ENCODE measurements around the gene MYLK.

The MYLK gene

GRCh38 chr3:123859177-123859576 is 25.0 kb downstream of the MYLK start:
- H3K4me3 ChIP-seq (IDR thresholded peaks at IDR 0.05; ENCODE audit: insufficient read depth, low read depth, low read length), result no peak overlapping the region
- no peaks in the 10 kb centered on the region for H3K36me3 ChIP-seq (ENCODE audit: insufficient read depth)
- no peak for TF ChIP-seq CTCF (conservative IDR thresholded peaks at IDR 0.05; ENCODE audit: low read depth, low read length)
- H3K27ac ChIP-seq, result no peak overlapping the region
- no peak overlapping the region for H3K9ac ChIP-seq
- H4K20me1 ChIP-seq (ENCODE audit: insufficient read depth), result no peaks in the 10 kb centered on the region
- H3K79me2 ChIP-seq (ENCODE audit: insufficient read depth, low read depth), result no peaks in the 10 kb centered on the region
- no peak overlapping the region for H2AFZ ChIP-seq (ENCODE audit: low read depth)
- H3K4me1 ChIP-seq (ENCODE audit: low read depth, poor library complexity, severe bottlenecking), result no peaks in the 10 kb centered on the region
- H3K27me3 ChIP-seq (ENCODE audit: insufficient read depth, low read depth), result no peaks in the 10 kb centered on the region
- no peak overlapping the region for H3K4me2 ChIP-seq

- no peak overlapping the region for H2AFZ ChIP-seq (ENCODE audit: low read depth)
- no peaks in the 10 kb centered on the region for H3K4me1 ChIP-seq (ENCODE audit: low read depth, poor library complexity, severe bottlenecking)
- no peak overlapping the region for H3K27ac ChIP-seq
- H3K36me3 ChIP-seq (ENCODE audit: insufficient read depth), result no peaks in the 10 kb centered on the region
- H3K9ac ChIP-seq, result no peak overlapping the region
- no peaks in the 10 kb centered on the region for H3K27me3 ChIP-seq (ENCODE audit: insufficient read depth, low read depth)
- no peaks in the 10 kb centered on the region for H3K79me2 ChIP-seq (ENCODE audit: insufficient read depth, low read depth)
- TF ChIP-seq CTCF (conservative IDR thresholded peaks at IDR 0.05; ENCODE audit: low read depth, low read length), result no peak
- H3K4me3 ChIP-seq (IDR thresholded peaks at IDR 0.05; ENCODE audit: insufficient read depth, low read depth, low read length), result no peak overlapping the region
- no peaks in the 10 kb centered on the region for H4K20me1 ChIP-seq (ENCODE audit: insufficient read depth)
- no peak overlapping the region for H3K4me2 ChIP-seq
Observed at GRCh38 chr3:123854905-123855304, 29.2 kb downstream of the MYLK start.

- Histone ChIP-seq H3K4me3 (IDR thresholded peaks at IDR 0.05; ENCODE audit: insufficient read depth, low read depth, low read length) (no peak overlapping the region), H3K36me3 (ENCODE audit: insufficient read depth) (no peaks in the 10 kb centered on the region), H3K4me1 (ENCODE audit: low read depth, poor library complexity, severe bottlenecking) (no peaks in the 10 kb centered on the region), H4K20me1 (ENCODE audit: insufficient read depth) (no peaks in the 10 kb centered on the region), H3K79me2 (ENCODE audit: insufficient read depth, low read depth) (no peaks in the 10 kb centered on the region), H2AFZ (ENCODE audit: low read depth) (no peak overlapping the region), H3K27me3 (ENCODE audit: insufficient read depth, low read depth) (no peaks in the 10 kb centered on the region), H3K9ac (no peak overlapping the region), H3K27ac (no peak overlapping the region), H3K4me2 (no peak overlapping the region)
- no peak for TF ChIP-seq CTCF (conservative IDR thresholded peaks at IDR 0.05; ENCODE audit: low read depth, low read length)
Observed at GRCh38 chr3:123853686-123854372, 30.3 kb downstream of the MYLK start.

- H3K36me3 ChIP-seq (ENCODE audit: insufficient read depth), result no peaks in the 10 kb centered on the region
- H3K79me2 ChIP-seq (ENCODE audit: insufficient read depth, low read depth), result no peaks in the 10 kb centered on the region
- H3K4me2 ChIP-seq, result no peak overlapping the region
- no peak overlapping the region for H3K4me3 ChIP-seq (IDR thresholded peaks at IDR 0.05; ENCODE audit: insufficient read depth, low read depth, low read length)
- H3K27me3 ChIP-seq (ENCODE audit: insufficient read depth, low read depth), result no peaks in the 10 kb centered on the region
- TF ChIP-seq CTCF (conservative IDR thresholded peaks at IDR 0.05; ENCODE audit: low read depth, low read length), result no peak
- no peaks in the 10 kb centered on the region for H4K20me1 ChIP-seq (ENCODE audit: insufficient read depth)
- no peak overlapping the region for H2AFZ ChIP-seq (ENCODE audit: low read depth)
- no peak overlapping the region for H3K27ac ChIP-seq
- H3K4me1 ChIP-seq (ENCODE audit: low read depth, poor library complexity, severe bottlenecking), result no peaks in the 10 kb centered on the region
- H3K9ac ChIP-seq, result no peak overlapping the region
Observed at GRCh38 chr3:123847209-123847608, 36.9 kb downstream of the MYLK start.
